ENCODE data around the gene FMN2. TPM values are rescaled to one million over a fixed set of nuclear protein-coding genes. Genes with fewer than 3 reads are reported as not detected.
"Not testable (repeated sequence)": the region's sequence is repeated elsewhere in the genome, so short reads cannot be mapped to it uniquely, and the experiment has no call there.

FMN2 gene
- total RNA-seq, 2 experiments from 2014 or later, result not detected

- no peak overlapping the region for H3K27ac Mint-ChIP-seq
- CTCF ChIA-PET, result no interaction called here
- intact Hi-C loops (cut with micrococcal nuclease), result no loop called here
- POLR2A ChIA-PET, result no interaction called here
- H3K36me3 Mint-ChIP-seq, result no peaks in the 10 kb centered on the region
- H3K4me3 Mint-ChIP-seq, result no peak overlapping the region
- H3K9me3 Mint-ChIP-seq, result peaks cover 14% of the 10 kb centered on the region
- H3K4me1 Mint-ChIP-seq (ENCODE audit: low read depth), result no peaks in the 10 kb centered on the region
- DNase-seq, result no peak
- no peaks in the 10 kb centered on the region for H3K27me3 Mint-ChIP-seq
These were observed 162.3 kb downstream of the FMN2 start for GRCh38 chr1:240254006-240254405.

- CTCF ChIA-PET, result no interaction called here
- H3K4me3 Mint-ChIP-seq, result no peak overlapping the region
- no peaks in the 10 kb centered on the region for H3K4me1 Mint-ChIP-seq (ENCODE audit: low read depth)
These were observed 163.2 kb downstream of the FMN2 start for GRCh38 chr1:240254778-240255291.

DNA sequence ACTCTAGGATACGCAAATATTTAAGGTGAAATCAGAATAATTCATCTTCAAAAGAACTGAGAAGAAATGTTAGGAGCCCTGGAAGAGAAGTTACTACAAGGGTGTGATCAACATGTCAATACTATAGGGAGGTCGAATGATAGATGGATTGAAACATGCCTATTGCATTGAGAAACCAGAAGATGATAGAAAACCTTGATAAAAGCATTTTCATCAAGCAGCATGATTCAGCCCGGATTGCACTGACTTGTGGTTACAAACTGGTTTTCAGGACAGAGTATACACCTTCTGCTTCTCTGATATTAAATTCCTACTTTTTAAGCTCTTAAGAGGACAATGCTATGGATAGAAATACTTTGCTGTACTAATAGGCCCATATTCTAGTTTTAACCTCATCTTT lies 164.2 kb downstream of the FMN2 start:
- Mint-ChIP-seq H3K4me1 (ENCODE audit: low read depth) (no peaks in the 10 kb centered on the region), H3K4me3 (no peak overlapping the region), H3K36me3 (no peaks in the 10 kb centered on the region), H3K27ac (no peak overlapping the region), H3K9me3 (peaks cover 7% of the 10 kb centered on the region), H3K27me3 (no peaks in the 10 kb centered on the region)
- ChIA-PET POLR2A (no interaction called here), CTCF (no interaction called here)
- no peak for DNase-seq
- intact Hi-C loops (cut with micrococcal nuclease), result no loop called here

More at GRCh38 chr1:240254778-240255291, 163.2 kb downstream of the FMN2 start:
- intact Hi-C loops (cut with micrococcal nuclease), result no loop called here
- Mint-ChIP-seq H3K36me3 (no peaks in the 10 kb centered on the region), H3K9me3 (peaks cover 7% of the 10 kb centered on the region), H3K27ac (no peak overlapping the region), H3K27me3 (no peaks in the 10 kb centered on the region)
- POLR2A ChIA-PET, result no interaction called here
- no peak for DNase-seq

GRCh38 chr1:240256836-240257503 lies 165.3 kb downstream of the FMN2 start:
- peaks cover 7% of the 10 kb centered on the region for H3K9me3 Mint-ChIP-seq
- no peaks in the 10 kb centered on the region for H3K36me3 Mint-ChIP-seq
- POLR2A ChIA-PET, result interaction anchor here (0.7 kb wide), 1 partner anchor 887 kb away, joined by 3 read pairs; no protein-coding TSS in a partner anchor
- H3K27ac Mint-ChIP-seq, result no peak overlapping the region
- no peak for DNase-seq
- H3K4me3 Mint-ChIP-seq, result no peak overlapping the region
- no peaks in the 10 kb centered on the region for H3K27me3 Mint-ChIP-seq
- CTCF ChIA-PET, result no interaction called here
- intact Hi-C loops (cut with micrococcal nuclease), result no loop called here
- H3K4me1 Mint-ChIP-seq (ENCODE audit: low read depth), result no peaks in the 10 kb centered on the region

GRCh38 chr1:240258910-240259309 lies 167.2 kb downstream of the FMN2 start:
- intact Hi-C loops (cut with micrococcal nuclease), result no loop called here
- Mint-ChIP-seq H3K9me3 (peaks cover under 1% of the 10 kb centered on the region), H3K36me3 (no peaks in the 10 kb centered on the region), H3K4me1 (ENCODE audit: low read depth) (no peaks in the 10 kb centered on the region), H3K4me3 (no peak overlapping the region), H3K27ac (no peak overlapping the region), H3K27me3 (no peaks in the 10 kb centered on the region)
- ChIA-PET CTCF (no interaction called here), POLR2A (no interaction called here)
- DNase-seq, result no peak

DNA sequence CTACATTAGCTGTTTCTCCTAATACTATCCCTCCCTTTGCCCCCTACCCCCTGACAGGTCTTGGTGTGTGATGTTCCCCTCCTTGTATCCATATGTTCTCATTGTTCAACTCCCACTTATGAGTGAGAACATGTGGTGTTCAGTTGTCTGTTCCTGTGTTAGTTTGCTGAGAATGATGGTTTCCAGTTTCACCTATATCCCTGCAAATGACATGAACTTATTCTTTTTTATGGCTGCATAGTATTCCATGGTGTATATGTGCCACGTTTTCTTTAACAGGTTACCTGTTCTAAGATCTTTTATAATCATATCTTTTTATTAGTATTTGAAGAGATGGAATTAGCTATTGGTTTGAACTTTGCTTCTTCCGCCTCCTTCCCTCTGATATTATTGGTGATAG lies 172.8 kb downstream of the FMN2 start:
- H3K4me3 Mint-ChIP-seq; H3K27me3 Mint-ChIP-seq; DNase-seq; H3K27ac Mint-ChIP-seq; H3K36me3 Mint-ChIP-seq; H3K9me3 Mint-ChIP-seq; POLR2A ChIA-PET; H3K4me1 Mint-ChIP-seq (ENCODE audit: low read depth); CTCF ChIA-PET; intact Hi-C loops (cut with micrococcal nuclease): not testable (repeated sequence)

DNA sequence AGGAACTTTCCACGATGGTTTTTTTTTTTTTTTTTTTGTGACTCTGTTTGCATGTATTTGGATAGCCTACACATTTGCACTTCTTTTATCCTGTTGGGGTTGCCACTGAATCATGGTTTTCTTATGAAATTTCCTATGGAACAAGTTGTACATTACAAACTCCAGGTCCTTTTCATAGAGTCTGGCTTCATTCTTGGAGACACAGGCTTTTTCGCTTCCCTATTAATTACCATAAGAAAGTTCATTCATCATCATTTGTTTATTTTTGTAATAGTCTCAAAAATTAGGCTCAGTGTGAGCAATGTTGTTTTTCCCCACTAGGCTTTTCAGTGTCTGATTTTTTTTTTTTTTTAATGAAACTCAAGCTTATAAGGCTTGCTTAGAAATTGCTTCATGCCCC lies 179.4 kb downstream of the FMN2 start:
- CTCF ChIA-PET, result interaction anchor here (0.6 kb wide), 1 partner anchor 252 kb away, joined by 3 read pairs; no protein-coding TSS in a partner anchor
- Mint-ChIP-seq H3K4me3 (no peak overlapping the region), H3K27ac (no peak overlapping the region), H3K9me3 (peaks cover 15% of the 10 kb centered on the region), H3K27me3 (no peaks in the 10 kb centered on the region), H3K36me3 (no peaks in the 10 kb centered on the region), H3K4me1 (ENCODE audit: low read depth) (no peaks in the 10 kb centered on the region)
- intact Hi-C loops (cut with micrococcal nuclease), result no loop called here
- no peak for DNase-seq
- POLR2A ChIA-PET, result no interaction called here

GRCh38 chr1:240274569-240274968 lies 182.9 kb downstream of the FMN2 start:
- Mint-ChIP-seq H3K9me3 (peaks cover 8% of the 10 kb centered on the region), H3K27me3 (no peaks in the 10 kb centered on the region), H3K4me3 (no peak overlapping the region), H3K4me1 (ENCODE audit: low read depth) (no peaks in the 10 kb centered on the region), H3K36me3 (no peaks in the 10 kb centered on the region), H3K27ac (no peak overlapping the region)
- POLR2A ChIA-PET, result no interaction called here
- intact Hi-C loops (cut with micrococcal nuclease), result no loop called here
- DNase-seq, result no peak
- CTCF ChIA-PET, result no interaction called here

DNA sequence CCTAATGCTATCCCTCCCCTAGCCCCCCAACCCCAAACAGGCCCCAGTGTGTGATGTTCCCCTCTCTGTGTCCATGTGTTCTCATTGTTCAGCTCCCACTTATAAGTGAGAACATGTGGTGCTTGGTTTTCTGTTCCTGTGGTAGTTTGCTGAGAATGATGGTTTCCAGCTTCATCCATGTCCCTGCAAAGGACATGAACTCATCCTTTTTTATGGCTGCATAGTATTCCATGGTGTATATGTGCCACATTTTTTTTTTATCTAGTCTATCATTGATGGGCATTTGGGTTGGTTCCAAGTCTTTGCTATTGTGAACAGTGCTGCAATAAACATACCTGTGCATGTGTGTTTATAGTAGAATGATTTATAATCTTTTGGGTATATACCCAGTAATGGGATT lies 183.5 kb downstream of the FMN2 start:
- CTCF ChIA-PET; DNase-seq; POLR2A ChIA-PET; intact Hi-C loops (cut with micrococcal nuclease); H3K27me3 Mint-ChIP-seq; H3K9me3 Mint-ChIP-seq; H3K4me3 Mint-ChIP-seq; H3K36me3 Mint-ChIP-seq; H3K4me1 Mint-ChIP-seq (ENCODE audit: low read depth); H3K27ac Mint-ChIP-seq: not testable (repeated sequence)

- ChIA-PET POLR2A (no interaction called here), CTCF (no interaction called here)
- Mint-ChIP-seq H3K4me1 (ENCODE audit: low read depth) (no peaks in the 10 kb centered on the region), H3K27me3 (no peaks in the 10 kb centered on the region), H3K4me3 (no peak overlapping the region), H3K9me3 (peaks cover 4% of the 10 kb centered on the region), H3K27ac (no peak overlapping the region), H3K36me3 (no peaks in the 10 kb centered on the region)
- intact Hi-C loops (cut with micrococcal nuclease), result no loop called here
- no peak for DNase-seq
These were observed 186.4 kb downstream of the FMN2 start for GRCh38 chr1:240278082-240278481.

- Mint-ChIP-seq H3K4me3 (no peak overlapping the region), H3K36me3 (no peaks in the 10 kb centered on the region), H3K9me3 (peaks cover under 1% of the 10 kb centered on the region), H3K4me1 (ENCODE audit: low read depth) (no peaks in the 10 kb centered on the region), H3K27me3 (no peaks in the 10 kb centered on the region), H3K27ac (no peak overlapping the region)
- intact Hi-C loops (cut with micrococcal nuclease), result no loop called here
- ChIA-PET POLR2A (no interaction called here), CTCF (no interaction called here)
- no peak for DNase-seq
These were observed 189.1 kb downstream of the FMN2 start for GRCh38 chr1:240280560-240281322.

DNA sequence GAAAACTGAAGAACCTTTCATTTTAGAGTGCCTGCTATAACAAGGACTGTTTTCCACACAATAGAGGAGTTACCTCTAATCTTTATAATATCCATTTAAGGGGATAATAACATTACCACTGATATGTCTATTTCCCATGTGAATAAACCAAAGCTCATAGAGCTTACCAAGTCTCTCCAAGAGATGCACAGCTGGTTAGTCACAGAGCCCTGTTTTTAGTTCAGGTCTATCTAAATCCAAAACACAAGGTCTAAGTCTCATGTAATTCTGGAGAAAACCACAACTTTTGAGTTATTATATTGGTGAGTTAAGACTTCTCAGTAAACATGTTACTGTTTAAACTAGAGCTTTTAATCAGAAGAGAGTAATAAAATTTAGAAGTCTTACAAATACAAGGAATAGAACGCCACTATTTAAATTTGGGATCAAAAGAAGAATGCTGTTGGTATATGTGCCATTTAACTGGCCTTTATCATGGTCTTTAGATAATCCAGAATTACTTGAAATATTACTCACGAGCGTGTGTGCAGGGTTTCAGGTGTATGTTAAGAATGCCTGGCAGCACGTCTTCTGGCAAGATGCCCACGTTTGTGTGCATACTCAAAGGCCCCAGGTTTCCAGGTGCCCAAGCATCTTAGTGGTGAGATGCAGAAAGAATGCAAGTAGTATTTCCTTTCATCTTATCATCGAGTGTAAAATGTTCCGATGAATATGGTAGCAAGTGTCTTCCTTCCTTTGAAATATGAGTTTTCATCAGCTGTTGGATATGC lies 190.6 kb downstream of the FMN2 start:
- no peaks in the 10 kb centered on the region for H3K36me3 Mint-ChIP-seq
- H3K4me1 Mint-ChIP-seq (ENCODE audit: low read depth), result no peaks in the 10 kb centered on the region
- CTCF ChIA-PET, result no interaction called here
- DNase-seq, result no peak
- H3K27me3 Mint-ChIP-seq, result no peaks in the 10 kb centered on the region
- POLR2A ChIA-PET, result no interaction called here
- no peaks in the 10 kb centered on the region for H3K9me3 Mint-ChIP-seq
- H3K4me3 Mint-ChIP-seq, result no peak overlapping the region
- H3K27ac Mint-ChIP-seq, result no peak overlapping the region
- intact Hi-C loops (cut with micrococcal nuclease), result no loop called here

Measured in activated CD4-positive, alpha-beta memory T cell treated with anti-CD3 and anti-CD28 coated beads for 36 hours (primary cell).